ENCODE results near the gene TMEM250. TPM values are rescaled to one million over a fixed set of nuclear protein-coding genes. Genes with fewer than 3 reads are reported as not detected.

TMEM250 gene
- polyA plus RNA-seq, 1 donor (not counting 4 experiments of a cell fraction or from before 2014, with no cell fraction given) = 9.9 TPM

GRCh38 chr9:136104916-136105315, 13.8 kb downstream of the TMEM250 start:
- no peaks in the 10 kb centered on the region for H3K79me2 ChIP-seq (ENCODE audit: control insufficient read depth, insufficient read depth, low read length)
- no peak for DNase-seq (ENCODE audit: low read depth, low spot score)
- dilution Hi-C loops (cut with MboI; ENCODE audit: extremely low pct_ligation_motif_present, low sequenced_read_pairs) = no loop called here
- H2AFZ ChIP-seq (ENCODE audit: control insufficient read depth, low read length) = no peak overlapping the region
- H3K27ac ChIP-seq (ENCODE audit: control insufficient read depth, insufficient read depth, low read length) = no peak overlapping the region
- H3K9me1 ChIP-seq (ENCODE audit: control insufficient read depth, extremely low read depth, insufficient read depth, low read length) = no peaks in the 10 kb centered on the region
- H3K4me2 ChIP-seq (ENCODE audit: control insufficient read depth, extremely low read depth, insufficient read depth, low read depth, low read length) = no peak overlapping the region
- no peak overlapping the region for H3K9ac ChIP-seq (ENCODE audit: control insufficient read depth, extremely low read depth, insufficient read depth, low read length)
- H3K36me3 ChIP-seq (ENCODE audit: control insufficient read depth in 2 of 2, extremely low read depth in 1 of 2, insufficient read depth in 2 of 2, low read length in 2 of 2) = no peaks in the 10 kb centered on the region
- FAIRE-seq = no peak
- peaks cover 35% of the 10 kb centered on the region for H3K27me3 ChIP-seq (ENCODE audit: control insufficient read depth, extremely low read depth, insufficient read depth, low read length)
- TF ChIP-seq CTCF (optimal IDR thresholded peaks at IDR 0.05 in 1 of 3, IDR thresholded peaks at IDR 0.05 in 1 of 3, conservative IDR thresholded peaks at IDR 0.05 in 1 of 3; ENCODE audit: extremely low read depth in 1 of 3, insufficient read depth in 2 of 3, low read length in 3 of 3) (no peak), EZH2 (IDR thresholded peaks at IDR 0.05; ENCODE audit: low read length) (no peak)
- H3K9me3 ChIP-seq (ENCODE audit: control insufficient read depth, low read depth, low read length) = peaks cover under 1% of the 10 kb centered on the region
- no peaks in the 10 kb centered on the region for H4K20me1 ChIP-seq (ENCODE audit: control insufficient read depth, extremely low read depth, insufficient read depth, low read length)
- peaks cover 24% of the 10 kb centered on the region for H3K4me1 ChIP-seq (ENCODE audit: control insufficient read depth, extremely low read depth, insufficient read depth, low read length)
- H3K4me3 ChIP-seq (ENCODE audit: control insufficient read depth in 2 of 3, extremely low read depth in 1 of 3, insufficient read depth in 2 of 3, low read depth in 1 of 3, low read length in 3 of 3) = no peak overlapping the region

GRCh38 chr9:136104488-136104800, 14.2 kb downstream of the TMEM250 start:
- Histone ChIP-seq H3K4me3 (ENCODE audit: control insufficient read depth in 2 of 3, extremely low read depth in 1 of 3, insufficient read depth in 2 of 3, low read depth in 1 of 3, low read length in 3 of 3) (no peak overlapping the region), H3K9me3 (ENCODE audit: control insufficient read depth, low read depth, low read length) (no peaks in the 10 kb centered on the region), H3K36me3 (ENCODE audit: control insufficient read depth in 2 of 2, extremely low read depth in 1 of 2, insufficient read depth in 2 of 2, low read length in 2 of 2) (no peaks in the 10 kb centered on the region), H3K9me1 (ENCODE audit: control insufficient read depth, extremely low read depth, insufficient read depth, low read length) (no peaks in the 10 kb centered on the region), H3K79me2 (ENCODE audit: control insufficient read depth, insufficient read depth, low read length) (no peaks in the 10 kb centered on the region), H3K27ac (ENCODE audit: control insufficient read depth, insufficient read depth, low read length) (no peak overlapping the region), H2AFZ (ENCODE audit: control insufficient read depth, low read length) (no peak overlapping the region), H3K9ac (ENCODE audit: control insufficient read depth, extremely low read depth, insufficient read depth, low read length) (no peak overlapping the region), H3K27me3 (ENCODE audit: control insufficient read depth, extremely low read depth, insufficient read depth, low read length) (peaks cover 35% of the 10 kb centered on the region), H3K4me1 (ENCODE audit: control insufficient read depth, extremely low read depth, insufficient read depth, low read length) (peaks cover 21% of the 10 kb centered on the region), H3K4me2 (ENCODE audit: control insufficient read depth, extremely low read depth, insufficient read depth, low read depth, low read length) (no peak overlapping the region), H4K20me1 (ENCODE audit: control insufficient read depth, extremely low read depth, insufficient read depth, low read length) (no peaks in the 10 kb centered on the region)
- FAIRE-seq = no peak
- no peak for DNase-seq (ENCODE audit: low read depth, low spot score)
- TF ChIP-seq EZH2 (IDR thresholded peaks at IDR 0.05; ENCODE audit: low read length) = no peak
- TF ChIP-seq CTCF (optimal IDR thresholded peaks at IDR 0.05 in 1 of 3, IDR thresholded peaks at IDR 0.05 in 1 of 3, conservative IDR thresholded peaks at IDR 0.05 in 1 of 3; ENCODE audit: extremely low read depth in 1 of 3, insufficient read depth in 2 of 3, low read length in 3 of 3) = no peak
- dilution Hi-C loops (cut with MboI; ENCODE audit: extremely low pct_ligation_motif_present, low sequenced_read_pairs) = no loop called here

Data from keratinocyte (primary cell).